RWPE2 (cell line): ENCODE measurements around the gene DDAH2.
A peak's percentile ranks its signal among the peaks of the same experiment; 100 is the strongest.

Source experiments
- ATAC-seq: fragments of 200-7000 bp; cut with Tn5 transposase; 3 replicates; pipeline ENCODE4 v1.9.1; 2021; ENCODE audit warnings: low read depth
- DNase-seq: peaks from one replicate; pipeline ENCODE4 v3.0.0-alpha.2; 2020; ENCODE audit warnings: low spot score
- H3K27ac ChIP-seq: fragments of 450-650 bp; 2 replicates; pipeline ENCODE4 v1.5.1; 2017; ENCODE audit warnings: mild to moderate bottlenecking; ENCODE audit not compliant: poor library complexity, severe bottlenecking
- H3K27me3 ChIP-seq: fragments of 250-450 bp; sonication (Bioruptor Pico); 2 replicates; pipeline ENCODE4 v1.5.1; 2021; ENCODE audit warnings: mild to moderate bottlenecking, moderate library complexity; ENCODE audit not compliant: insufficient read depth, poor library complexity, severe bottlenecking
- H3K36me3 ChIP-seq: fragments of 250-450 bp; sonication (Bioruptor Pico); 2 replicates; pipeline ENCODE4 v1.5.1; 2020; ENCODE audit warnings: low read depth, mild to moderate bottlenecking, moderate library complexity
- H3K4me1 ChIP-seq: fragments of 250-450 bp; sonication (Bioruptor Pico); 2 replicates; pipeline ENCODE4 v1.5.1; 2021; ENCODE audit warnings: mild to moderate bottlenecking, moderate library complexity; ENCODE audit not compliant: insufficient read depth, poor library complexity, severe bottlenecking
- H3K4me3 ChIP-seq: fragments of 250-450 bp; sonication (Bioruptor Pico); 2 replicates; pipeline ENCODE4 v1.5.1; 2021; ENCODE audit warnings: mild to moderate bottlenecking, moderate library complexity; ENCODE audit not compliant: severe bottlenecking
- H3K9me3 ChIP-seq: fragments of 250-450 bp; sonication (Bioruptor Pico); 2 replicates; pipeline ENCODE4 v1.5.1; 2021; ENCODE audit warnings: mild to moderate bottlenecking, moderate library complexity; ENCODE audit not compliant: severe bottlenecking
- TF ChIP-seq, protein P1 (sequence below): fragments of 450-650 bp; IDR thresholded peaks from one replicate; pipeline ENCODE4 v1.5.1; 2017; ENCODE audit warnings: mild to moderate bottlenecking, moderate library complexity; ENCODE audit not compliant: poor library complexity, severe bottlenecking

The DDAH2 gene

DNA sequence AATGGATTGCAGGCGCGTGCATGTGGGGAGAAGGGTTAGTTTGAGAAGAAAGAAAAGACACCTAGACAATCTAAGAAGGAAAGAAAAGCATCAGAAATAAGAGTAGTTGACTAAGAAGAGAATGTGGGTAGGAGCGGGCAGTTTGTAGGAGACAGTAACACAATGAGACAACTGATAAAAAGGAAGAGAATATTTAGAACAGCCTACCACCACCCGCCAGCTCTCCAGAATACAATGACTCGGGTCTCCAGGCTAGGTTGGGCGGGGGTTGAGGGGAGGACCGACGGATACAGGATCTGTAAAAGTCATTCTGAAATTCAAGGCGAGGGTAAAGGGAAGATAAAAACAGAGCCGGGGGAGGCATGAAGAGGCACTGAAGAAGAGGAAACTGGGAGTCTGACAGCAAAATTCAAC lies 26.7 kb downstream of the DDAH2 start:
- TF ChIP-seq, protein P1, sequence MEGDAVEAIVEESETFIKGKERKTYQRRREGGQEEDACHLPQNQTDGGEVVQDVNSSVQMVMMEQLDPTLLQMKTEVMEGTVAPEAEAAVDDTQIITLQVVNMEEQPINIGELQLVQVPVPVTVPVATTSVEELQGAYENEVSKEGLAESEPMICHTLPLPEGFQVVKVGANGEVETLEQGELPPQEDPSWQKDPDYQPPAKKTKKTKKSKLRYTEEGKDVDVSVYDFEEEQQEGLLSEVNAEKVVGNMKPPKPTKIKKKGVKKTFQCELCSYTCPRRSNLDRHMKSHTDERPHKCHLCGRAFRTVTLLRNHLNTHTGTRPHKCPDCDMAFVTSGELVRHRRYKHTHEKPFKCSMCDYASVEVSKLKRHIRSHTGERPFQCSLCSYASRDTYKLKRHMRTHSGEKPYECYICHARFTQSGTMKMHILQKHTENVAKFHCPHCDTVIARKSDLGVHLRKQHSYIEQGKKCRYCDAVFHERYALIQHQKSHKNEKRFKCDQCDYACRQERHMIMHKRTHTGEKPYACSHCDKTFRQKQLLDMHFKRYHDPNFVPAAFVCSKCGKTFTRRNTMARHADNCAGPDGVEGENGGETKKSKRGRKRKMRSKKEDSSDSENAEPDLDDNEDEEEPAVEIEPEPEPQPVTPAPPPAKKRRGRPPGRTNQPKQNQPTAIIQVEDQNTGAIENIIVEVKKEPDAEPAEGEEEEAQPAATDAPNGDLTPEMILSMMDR, result no peak
- ATAC-seq, result peak; percentile 5; the same call in 2 of the 3 replicates
- Histone ChIP-seq H3K4me1 (no peaks in the 10 kb centered on the region), H3K27me3 (no peaks in the 10 kb centered on the region), H3K36me3 (peaks cover 17% of the 10 kb centered on the region), H3K4me3 (peak overlapping the region; percentile 88), H3K27ac (peak overlapping the region; percentile 53), H3K9me3 (no peaks in the 10 kb centered on the region)
- DNase-seq, result no peak

DNA sequence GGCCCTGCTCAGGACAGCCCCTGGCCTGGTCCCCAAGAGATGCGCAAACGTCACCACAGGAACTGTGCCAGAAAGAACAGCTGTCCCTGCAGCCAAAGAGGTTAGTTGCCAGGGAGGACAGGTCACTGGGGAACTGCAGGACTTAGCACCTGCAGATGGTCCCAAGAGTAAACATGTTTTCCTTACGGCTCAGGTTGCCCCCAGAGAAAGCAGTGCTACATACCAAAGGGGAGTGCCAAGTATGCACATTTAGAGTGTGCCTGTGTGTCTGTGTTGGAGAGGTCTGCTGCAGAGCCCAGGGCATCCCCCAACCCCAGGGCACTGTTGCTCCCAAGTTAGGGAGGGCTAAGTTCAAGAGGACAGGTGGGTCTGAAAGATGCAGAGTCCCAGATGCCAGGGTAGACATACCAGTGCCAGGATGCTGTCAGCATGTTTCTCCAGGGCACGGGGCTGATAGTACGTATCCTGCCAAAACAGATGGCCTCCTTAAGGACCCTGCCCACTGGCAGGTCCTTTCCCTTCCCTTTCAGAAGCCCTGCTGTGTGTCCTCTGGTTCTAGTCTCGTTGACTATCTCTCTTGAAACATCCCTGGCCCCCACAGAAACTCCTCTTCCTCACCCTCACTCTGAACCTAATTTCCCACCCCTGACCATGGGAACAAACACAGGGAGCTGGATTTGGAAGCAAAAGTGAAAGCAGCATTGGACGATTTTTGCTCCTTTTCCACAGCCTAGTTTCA lies 27.3 kb downstream of the DDAH2 start:
- TF ChIP-seq, protein P1, result no peak

DNA sequence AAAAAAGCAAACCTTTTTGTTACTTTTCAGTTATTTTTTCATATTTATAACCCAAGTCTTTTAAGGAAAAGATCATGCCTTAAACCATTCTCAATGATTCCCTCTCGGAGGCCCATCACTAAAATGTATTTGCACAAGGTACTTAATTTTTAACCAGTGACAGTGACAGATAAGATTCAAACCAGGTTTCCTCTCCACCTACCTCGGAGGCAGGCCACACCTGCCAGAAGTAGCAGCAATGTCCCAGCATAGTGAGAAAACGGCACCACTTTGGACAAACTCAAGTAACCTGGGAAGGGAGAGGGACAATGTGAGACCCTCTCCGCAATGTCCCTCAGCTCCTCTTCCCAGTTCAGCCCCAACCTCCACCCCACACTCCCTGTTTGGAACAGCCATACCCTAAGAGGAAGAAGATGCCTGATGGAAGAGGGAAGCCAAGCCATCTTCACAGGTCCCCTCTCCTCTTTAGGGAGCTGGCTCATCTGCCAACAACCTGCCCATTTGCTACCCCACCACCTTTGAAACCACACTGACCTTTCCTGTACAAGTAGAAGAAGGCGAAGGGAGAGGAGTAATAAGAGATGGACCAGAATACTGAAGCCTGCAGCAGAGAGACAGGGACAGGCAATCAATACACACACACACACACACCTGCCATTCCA lies 28.2 kb downstream of the DDAH2 start:
- no peak for ATAC-seq
- no peak overlapping the region for H3K4me3 ChIP-seq

More for the DNA sequence above, 27.3 kb downstream of the DDAH2 start:
- no peaks in the 10 kb centered on the region for H3K4me1 ChIP-seq
- H3K4me3 ChIP-seq, result peak overlapping the region; percentile 88
- DNase-seq (no peak), ATAC-seq (no peak)
- peak overlapping the region; percentile 53 for H3K27ac ChIP-seq
- peaks cover 18% of the 10 kb centered on the region for H3K36me3 ChIP-seq
- H3K27me3 ChIP-seq, result no peaks in the 10 kb centered on the region
- H3K9me3 ChIP-seq, result no peaks in the 10 kb centered on the region

DNA sequence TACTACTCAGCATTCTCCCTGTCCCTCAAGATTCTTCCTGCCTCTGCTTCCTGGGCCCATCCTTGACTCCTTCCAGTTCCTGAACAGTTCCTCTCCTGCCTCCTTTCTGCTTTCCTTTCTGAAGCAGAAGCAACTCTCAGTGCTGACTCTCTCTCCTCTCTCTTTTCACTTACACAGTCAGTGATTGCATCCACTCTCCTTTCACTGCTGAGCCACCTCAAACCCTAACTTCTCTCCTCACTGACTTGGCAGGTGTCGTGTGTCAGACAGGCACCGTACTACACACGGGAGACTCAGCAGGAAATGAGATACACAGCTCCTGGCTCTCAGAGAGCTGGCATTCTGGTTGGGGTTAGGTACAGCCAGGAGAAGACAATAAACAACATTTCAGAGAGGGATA lies 31.5 kb downstream of the DDAH2 start:
- Histone ChIP-seq H3K27me3 (no peaks in the 10 kb centered on the region), H3K4me1 (no peaks in the 10 kb centered on the region), H3K4me3 (no peak overlapping the region), H3K27ac (no peak overlapping the region), H3K9me3 (no peaks in the 10 kb centered on the region), H3K36me3 (peaks cover 34% of the 10 kb centered on the region)
- no peak for DNase-seq
- ATAC-seq, result no peak
- TF ChIP-seq, protein P1, result no peak

More for the DNA sequence above, 28.2 kb downstream of the DDAH2 start:
- no peaks in the 10 kb centered on the region for H3K4me1 ChIP-seq
- H3K9me3 ChIP-seq, result no peaks in the 10 kb centered on the region
- no peaks in the 10 kb centered on the region for H3K27me3 ChIP-seq
- H3K27ac ChIP-seq, result no peak overlapping the region
- TF ChIP-seq, protein P1, result no peak
- H3K36me3 ChIP-seq, result peaks cover 20% of the 10 kb centered on the region
- DNase-seq, result no peak

DNA sequence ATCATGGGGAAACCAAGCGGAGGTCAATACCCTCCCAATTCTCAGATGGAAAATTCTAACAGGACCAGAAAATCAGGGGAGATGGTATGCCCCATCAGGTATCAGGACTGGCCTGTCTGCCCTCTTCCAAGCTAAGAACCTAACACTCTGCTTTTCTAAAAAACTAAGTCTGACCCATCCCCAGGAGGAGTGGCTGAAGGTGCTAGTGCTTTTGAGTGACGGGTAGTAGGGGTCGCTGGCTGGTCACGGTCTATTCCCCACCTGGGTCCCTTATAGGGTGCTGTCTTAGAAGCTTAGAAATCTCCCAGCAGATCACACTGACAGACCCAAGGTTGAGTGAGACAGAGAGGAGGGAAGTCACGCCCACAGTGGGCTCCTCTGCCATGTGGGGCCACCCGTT lies 35.6 kb downstream of the DDAH2 start:
- DNase-seq (no peak), ATAC-seq (no peak)
- H3K9me3 ChIP-seq, result no peaks in the 10 kb centered on the region
- H3K27me3 ChIP-seq, result no peaks in the 10 kb centered on the region
- H3K4me1 ChIP-seq, result no peaks in the 10 kb centered on the region
- H3K4me3 ChIP-seq, result no peak overlapping the region
- H3K36me3 ChIP-seq, result peaks cover 42% of the 10 kb centered on the region
- no peak overlapping the region for H3K27ac ChIP-seq
- TF ChIP-seq, protein P1, result no peak
